GM12874 (cell line): ENCODE results near the gene SPATA21.

Experiments used
- CTCF ChIP-seq: IDR thresholded peaks from 2 replicates; pipeline ENCODE4 v1.5.1; 2011; ENCODE audit warnings: low read depth, mild to moderate bottlenecking, control low read depth, low read length, moderate library complexity; ENCODE audit not compliant: insufficient read depth

Gene SPATA21

GRCh38 chr1:16436946-16437474 is at the start of gene SPATA21:
Gene SPATA21 (minus strand): TSS chr1:16437424. CDS start chr1:16431371, 6,053 bp downstream.
- TF ChIP-seq CTCF: no peak

GRCh38 chr1:16484931-16485330 is 47.7 kb upstream of the SPATA21 start:
- no peak for TF ChIP-seq CTCF

- TF ChIP-seq CTCF: no peak
Observed at GRCh38 chr1:16484501-16484835, 47.2 kb upstream of the SPATA21 start.

GRCh38 chr1:16478091-16478490 is 40.9 kb upstream of the SPATA21 start:
- TF ChIP-seq CTCF: no peak

- peak; percentile 12; the same call in 1 of the 2 replicates for TF ChIP-seq CTCF
Observed at GRCh38 chr1:16474891-16475290, 37.7 kb upstream of the SPATA21 start.

- TF ChIP-seq CTCF: no peak
Observed at GRCh38 chr1:16474166-16474800, 37.1 kb upstream of the SPATA21 start.

- no peak for TF ChIP-seq CTCF
Observed at GRCh38 chr1:16468558-16468957, 31.3 kb upstream of the SPATA21 start.
